DMS153 treated with DMSO at 0.1 percent for 48 hours (cell line): ENCODE measurements around the gene NCAM2.

Source experiments
- DNase-seq: peaks from one replicate; lab custom pipeline; 2025; ENCODE audit not compliant: unreplicated experiment; lab: John Stamatoyannopoulos, UW

Gene NCAM2

DNA sequence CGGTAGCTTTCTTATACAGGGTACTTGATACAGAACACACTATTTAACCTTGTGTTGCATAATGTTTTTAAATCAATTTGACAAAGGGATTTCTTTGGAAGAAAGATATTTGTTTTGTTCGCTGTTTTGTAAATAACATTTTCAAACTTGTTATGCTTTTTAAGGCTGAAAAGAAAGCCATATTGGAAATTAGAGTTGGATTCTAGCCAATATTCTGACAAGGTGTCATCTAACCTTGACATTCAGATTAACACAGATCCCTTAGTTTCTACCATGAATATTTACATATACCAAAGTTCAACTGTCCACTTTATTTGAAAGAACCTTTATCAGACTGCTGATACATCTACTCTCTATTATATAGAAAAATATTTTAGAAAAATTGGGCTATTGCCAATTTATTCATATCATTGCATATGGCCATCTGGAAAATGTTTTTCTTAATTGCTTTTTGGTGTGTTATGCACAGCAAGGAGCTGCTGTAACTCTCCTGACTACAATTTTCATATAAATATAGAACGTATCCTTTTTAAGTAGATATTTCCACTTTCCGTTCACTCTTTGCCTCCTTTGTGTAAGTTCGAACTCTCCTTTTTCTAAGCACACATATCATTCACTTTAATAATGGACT lies 206.3 kb downstream of the NCAM2 start:
- DNase-seq = no peak

- no peak for DNase-seq
Observed at GRCh38 chr21:21205604-21206003, 207.4 kb downstream of the NCAM2 start.

- no peak for DNase-seq
Observed at GRCh38 chr21:21210552-21210951, 212.3 kb downstream of the NCAM2 start.

DNA sequence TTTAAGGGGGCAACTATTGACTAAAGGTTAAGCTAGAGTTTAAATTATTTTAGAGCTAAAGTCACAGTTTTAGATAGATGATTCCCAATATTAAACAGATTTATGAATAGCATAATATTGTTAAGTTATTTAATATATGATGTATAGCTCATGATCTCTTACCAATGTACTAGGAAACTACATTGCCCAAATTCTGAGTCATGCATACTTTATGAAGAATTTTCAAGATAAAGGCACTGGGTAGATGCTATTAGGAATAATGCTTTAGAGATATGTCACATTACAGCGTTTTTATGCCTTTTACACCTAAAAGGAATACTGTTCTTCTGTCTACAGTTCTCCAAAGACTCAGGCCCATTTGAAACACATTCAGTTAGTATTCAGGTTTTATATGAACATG lies 215.1 kb downstream of the NCAM2 start:
- DNase-seq = no peak

DNA sequence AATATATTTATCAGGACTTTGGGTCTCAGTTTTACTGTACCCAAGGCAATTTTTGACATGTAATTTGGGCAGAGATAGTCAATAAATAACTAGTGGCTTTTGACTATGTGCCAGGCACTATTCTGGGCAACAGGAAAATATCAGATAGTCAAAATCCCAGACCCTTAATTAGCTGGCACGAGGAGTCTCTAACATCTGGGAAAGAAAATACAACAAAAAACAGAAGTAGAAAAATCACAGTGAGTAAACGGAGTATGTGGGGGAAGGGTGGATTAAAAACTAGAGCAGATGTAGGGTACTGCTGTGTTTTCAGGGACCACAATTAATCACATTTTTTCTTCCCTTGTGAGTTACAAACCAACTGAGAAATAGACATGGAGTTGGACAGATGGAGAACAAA lies 217.8 kb downstream of the NCAM2 start:
- no peak for DNase-seq

DNA sequence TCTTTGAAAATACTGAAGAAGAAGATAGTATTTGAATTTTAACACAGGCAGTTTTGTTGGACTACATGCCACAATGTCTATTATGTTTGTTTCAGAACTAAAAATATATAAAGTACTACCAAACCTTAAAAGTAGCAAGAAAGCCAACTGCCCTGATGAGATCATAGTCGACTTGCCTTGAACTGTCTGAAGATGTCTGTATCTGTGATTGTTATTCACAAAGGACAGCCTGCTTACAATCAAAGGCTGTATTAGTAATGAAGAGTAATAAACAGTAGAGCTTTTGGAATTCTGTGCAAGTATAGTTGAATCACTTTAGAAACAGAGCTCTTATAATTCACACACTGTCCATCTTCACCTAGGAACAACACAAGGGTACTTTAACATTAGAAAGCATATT lies 228.3 kb downstream of the NCAM2 start:
- DNase-seq = no peak

DNA sequence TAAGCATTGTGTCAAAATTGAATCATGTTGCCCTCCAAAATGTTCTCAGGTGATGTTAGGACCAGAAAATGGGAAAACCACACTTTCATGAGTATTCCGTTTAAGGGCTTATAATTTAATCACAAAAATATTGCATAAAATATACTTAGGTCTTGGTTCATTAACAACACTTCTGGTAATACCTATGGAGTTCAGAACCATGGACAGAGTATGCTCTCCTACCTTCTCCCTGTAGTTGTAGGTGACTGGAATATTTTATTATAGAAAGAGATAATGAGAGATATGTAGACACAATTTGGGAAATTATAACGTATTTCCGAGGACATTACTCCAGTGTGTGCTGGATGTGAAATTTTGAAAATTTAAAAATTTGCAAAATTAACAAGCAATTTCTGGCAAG lies 232.5 kb downstream of the NCAM2 start:
- no peak for DNase-seq

DNA sequence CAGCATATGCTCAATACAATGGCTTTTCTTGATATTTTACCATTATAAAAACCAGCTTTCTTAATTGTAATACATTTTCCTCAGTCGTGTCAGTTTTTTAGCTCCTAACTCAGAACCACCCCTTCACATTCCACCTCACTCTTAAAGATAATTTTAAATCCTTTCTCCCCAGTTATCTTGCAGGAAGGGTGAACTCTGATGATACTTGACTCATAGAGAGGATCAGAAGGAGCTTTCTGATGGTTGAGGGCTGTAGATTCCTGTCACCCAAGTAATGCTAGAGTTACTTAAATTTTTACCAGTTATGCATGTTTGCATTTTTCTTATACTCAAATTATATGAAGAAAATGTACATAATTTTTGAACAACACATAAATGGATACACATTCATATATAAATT lies 233.7 kb downstream of the NCAM2 start:
- DNase-seq = no peak

- DNase-seq = no peak
Observed at GRCh38 chr21:21232320-21232719, 234.1 kb downstream of the NCAM2 start.

DNA sequence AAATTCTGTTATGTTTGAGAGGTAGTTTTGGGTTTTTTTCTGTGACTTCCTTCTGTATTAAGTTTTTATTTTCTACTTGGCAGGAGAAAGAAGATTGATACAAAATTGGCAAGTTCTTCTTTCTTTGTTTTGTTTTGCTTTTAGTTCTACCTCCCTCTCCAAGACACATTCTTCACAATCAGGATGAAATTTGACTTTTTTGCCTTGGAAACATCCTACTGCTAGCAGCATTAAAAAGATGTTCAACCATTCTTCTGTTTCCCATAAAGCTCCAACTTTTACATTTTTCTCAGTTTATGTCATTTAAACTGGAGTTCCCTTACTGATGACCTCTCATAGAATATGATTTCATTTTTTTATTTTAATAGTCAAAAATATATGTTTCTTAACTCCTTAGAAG lies 234.8 kb downstream of the NCAM2 start:
- no peak for DNase-seq

- DNase-seq = no peak
Observed at GRCh38 chr21:21236996-21237395, 238.8 kb downstream of the NCAM2 start.

DNA sequence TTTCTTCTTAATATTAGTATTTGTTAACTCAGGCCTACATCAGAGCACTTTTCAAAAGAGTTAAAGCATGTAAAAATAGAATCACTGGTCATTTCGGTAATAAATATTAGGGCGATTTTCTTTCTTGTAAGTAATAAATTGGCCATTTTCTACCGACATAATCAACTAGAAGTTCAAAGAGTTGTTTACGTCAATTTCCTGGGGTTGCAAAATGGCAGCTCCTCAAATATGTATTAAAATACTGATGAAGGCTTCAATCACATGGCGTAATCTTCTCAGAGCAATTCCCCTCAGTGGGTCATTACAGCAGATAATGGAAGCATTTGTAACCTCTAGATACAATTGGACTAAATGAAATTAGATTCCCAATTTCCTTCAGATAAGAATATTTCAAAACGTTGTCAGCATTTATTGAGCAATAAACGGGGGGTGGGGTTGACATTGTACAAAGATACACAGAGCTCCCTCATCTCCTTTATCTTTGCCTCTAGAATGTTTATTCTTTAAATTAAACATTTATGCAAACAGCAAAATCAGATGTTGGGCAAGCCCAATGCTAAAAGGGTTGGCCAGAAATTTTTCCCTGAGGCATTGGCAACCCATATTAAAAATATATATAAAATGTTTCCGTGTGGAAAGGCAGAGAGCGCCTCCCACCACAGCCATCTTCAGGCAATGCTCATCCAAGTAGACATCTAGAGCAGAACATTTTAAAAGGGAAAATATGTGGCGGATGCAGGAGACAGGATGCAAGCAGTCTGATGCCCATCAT lies 240.6 kb downstream of the NCAM2 start:
- no peak for DNase-seq

DNA sequence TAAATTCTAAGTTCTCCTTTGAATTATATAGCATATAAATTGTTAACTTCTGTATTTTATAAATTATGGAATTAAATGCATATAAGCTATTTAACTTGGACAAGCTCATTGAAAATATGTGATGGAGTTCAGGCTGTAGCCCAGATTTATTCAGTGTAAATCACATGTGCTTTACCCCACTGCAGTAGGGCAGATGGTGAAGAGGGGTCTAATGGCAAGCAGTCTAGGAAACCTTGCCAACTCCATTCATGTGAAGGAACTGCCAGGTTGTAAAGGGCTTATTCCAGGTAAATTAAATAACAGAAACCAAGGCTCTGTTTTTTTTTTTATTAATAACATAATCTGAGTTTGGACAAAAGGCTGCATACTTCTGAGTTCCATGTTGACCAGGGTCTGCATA lies 243.2 kb downstream of the NCAM2 start:
- DNase-seq = no peak

GRCh38 chr21:21246007-21246406 lies 247.8 kb downstream of the NCAM2 start:
- DNase-seq = no peak

DNA sequence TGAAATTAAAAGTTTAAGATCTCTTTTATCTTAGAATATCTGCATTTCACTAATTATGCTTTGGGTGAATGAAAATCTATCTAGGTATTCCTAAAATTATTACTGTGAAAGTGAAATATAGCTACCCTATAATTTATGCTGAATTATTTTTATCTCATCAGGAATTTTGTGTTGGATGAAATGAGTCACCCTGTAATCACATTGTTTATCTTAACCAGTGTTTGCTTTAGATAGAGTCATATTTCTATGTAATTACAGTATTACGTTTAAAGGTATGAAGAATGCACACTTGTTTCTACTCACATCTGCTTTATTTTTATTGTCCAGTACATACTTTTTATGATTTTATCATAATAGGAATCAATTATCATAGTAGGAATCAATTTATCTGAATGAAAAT lies 249.2 kb downstream of the NCAM2 start:
- DNase-seq = no peak

DNA sequence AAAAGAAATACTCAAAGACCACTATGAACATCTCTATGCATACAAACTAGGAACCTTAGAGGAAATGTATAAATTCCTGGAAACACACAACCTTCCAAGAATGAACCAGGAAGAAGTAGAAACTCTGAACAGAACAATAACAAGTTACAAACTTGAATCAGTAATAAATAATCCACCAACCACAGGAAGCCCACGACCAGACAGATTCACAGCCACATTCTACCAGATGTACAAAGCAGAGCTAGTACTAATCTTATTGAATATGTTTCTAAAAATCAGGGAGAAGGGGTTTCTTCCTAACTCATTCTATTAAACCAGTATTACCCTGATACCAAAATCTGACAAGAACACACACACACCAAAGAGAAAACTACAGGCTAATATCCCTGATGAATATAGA lies 263.8 kb downstream of the NCAM2 start:
- no peak for DNase-seq

- DNase-seq = no peak
Observed at GRCh38 chr21:21268061-21268471, 269.9 kb downstream of the NCAM2 start.

GRCh38 chr21:21268885-21269284 lies 270.7 kb downstream of the NCAM2 start:
- no peak for DNase-seq

- DNase-seq = no peak
Observed at GRCh38 chr21:21279193-21279901, 281.1 kb downstream of the NCAM2 start.

DNA sequence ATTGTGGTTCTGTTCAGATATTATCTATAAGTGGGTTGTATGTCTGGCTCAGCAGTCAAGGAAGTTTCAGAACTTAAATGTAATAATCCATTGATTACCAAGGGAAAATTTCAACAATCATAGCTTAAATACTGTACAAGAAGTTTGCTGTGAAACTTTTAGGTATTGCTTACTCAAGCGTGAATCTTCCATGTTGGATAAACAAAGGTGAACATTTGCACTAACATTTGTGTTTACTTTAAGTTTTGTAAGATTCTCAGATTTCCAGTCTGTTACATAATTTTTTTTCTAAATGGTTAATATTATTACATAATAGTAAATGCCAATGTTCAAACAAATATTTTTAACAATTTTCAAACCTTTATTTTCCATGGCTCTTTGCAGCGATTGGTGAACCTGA lies 285.6 kb downstream of the NCAM2 start:
- DNase-seq = no peak

DNA sequence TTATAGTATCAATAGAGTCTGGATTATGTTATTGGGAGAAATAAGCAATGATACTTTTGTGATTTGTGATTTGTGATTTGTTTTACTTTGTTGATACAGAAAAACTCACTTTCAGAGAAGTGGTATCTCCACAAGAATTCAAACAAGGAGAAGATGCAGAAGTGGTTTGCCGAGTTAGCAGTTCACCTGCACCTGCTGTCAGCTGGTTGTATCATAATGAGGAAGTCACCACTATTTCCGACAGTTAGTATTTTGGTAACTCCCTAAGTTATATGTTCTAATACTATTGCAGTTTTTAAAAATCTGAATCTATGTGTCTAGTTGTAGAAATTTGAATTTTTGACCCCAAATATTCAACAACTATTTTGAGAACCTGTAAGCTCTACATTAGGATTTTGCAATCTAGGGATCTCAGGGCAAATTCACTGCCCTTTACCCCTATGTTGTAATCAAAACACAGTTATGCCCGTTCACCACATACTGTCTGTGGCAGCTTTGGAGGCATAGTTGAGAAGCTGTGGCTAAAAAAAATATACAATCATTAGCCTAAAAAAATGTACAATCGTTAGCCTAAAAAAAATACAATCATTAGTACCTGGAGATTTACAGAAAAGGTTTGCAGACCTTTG lies 288.1 kb downstream of the NCAM2 start:
- DNase-seq = no peak

- no peak for DNase-seq
Observed at GRCh38 chr21:21290751-21291150, 292.5 kb downstream of the NCAM2 start.
